ENCODE results near the gene CAMSAP1.

Gene CAMSAP1

GRCh38 chr9:135777623-135778177 is 129.6 kb downstream of the CAMSAP1 start:
- no peak overlapping the region for H2BK15ac ChIP-seq (ENCODE audit: low read depth, poor library complexity, severe bottlenecking)
- no peaks in the 10 kb centered on the region for H3K36me3 ChIP-seq (ENCODE audit: control insufficient read depth in 1 of 2, insufficient read depth in 2 of 2, low read depth in 1 of 2, low read length in 2 of 2)
- no peak overlapping the region for H3K4ac ChIP-seq (ENCODE audit: low read depth in 1 of 2, low read length in 2 of 2)
- peaks cover 2% of the 10 kb centered on the region for H3K4me1 ChIP-seq (ENCODE audit: control insufficient read depth, insufficient read depth, low read depth, low read length)
- no peak overlapping the region for H3K18ac ChIP-seq (ENCODE audit: low read depth in 1 of 2, low read length in 2 of 2)
- no peak overlapping the region for H3K14ac ChIP-seq (ENCODE audit: low read length in 2 of 2)
- H2BK5ac ChIP-seq (ENCODE audit: low read depth, low read length, poor library complexity, severe bottlenecking) = no peak overlapping the region
- no peak overlapping the region for H4K91ac ChIP-seq (ENCODE audit: low read length)
- H3K9me3 ChIP-seq (ENCODE audit: control insufficient read depth, low read length) = no peaks in the 10 kb centered on the region
- DNase-seq = no peak
- H3K27me3 ChIP-seq (ENCODE audit: control insufficient read depth in 1 of 2, insufficient read depth in 1 of 2, low read length in 2 of 2) = peaks cover 4 to 34% of the 10 kb centered on the region in 2 experiments
- H2BK120ac ChIP-seq (ENCODE audit: low read depth, low read length) = no peak overlapping the region
- no peak overlapping the region for H2AFZ ChIP-seq (ENCODE audit: low read depth, low read length)
- no peak overlapping the region for H3K27ac ChIP-seq (ENCODE audit: low read length, poor library complexity, severe bottlenecking)
- no peaks in the 10 kb centered on the region for H3K79me1 ChIP-seq (replicated peaks; ENCODE audit: low read length, poor library complexity, severe bottlenecking)
- no peak overlapping the region for H2AK5ac ChIP-seq (ENCODE audit: low read length, severe bottlenecking)
- no peak overlapping the region for H3K4me2 ChIP-seq (ENCODE audit: low read length, poor library complexity, severe bottlenecking)
- H3K4me3 ChIP-seq (ENCODE audit: insufficient read depth in 1 of 2, low read depth in 1 of 2, low read length in 2 of 2) = no peak overlapping the region
- no peak overlapping the region for H3K23ac ChIP-seq (ENCODE audit: low read length in 2 of 2)
- H2BK12ac ChIP-seq (ENCODE audit: low read length in 2 of 2) = no peak overlapping the region
- H3K9ac ChIP-seq (ENCODE audit: low read length) = no peak overlapping the region
- no peak overlapping the region for H4K8ac ChIP-seq (ENCODE audit: low read length)

DNA sequence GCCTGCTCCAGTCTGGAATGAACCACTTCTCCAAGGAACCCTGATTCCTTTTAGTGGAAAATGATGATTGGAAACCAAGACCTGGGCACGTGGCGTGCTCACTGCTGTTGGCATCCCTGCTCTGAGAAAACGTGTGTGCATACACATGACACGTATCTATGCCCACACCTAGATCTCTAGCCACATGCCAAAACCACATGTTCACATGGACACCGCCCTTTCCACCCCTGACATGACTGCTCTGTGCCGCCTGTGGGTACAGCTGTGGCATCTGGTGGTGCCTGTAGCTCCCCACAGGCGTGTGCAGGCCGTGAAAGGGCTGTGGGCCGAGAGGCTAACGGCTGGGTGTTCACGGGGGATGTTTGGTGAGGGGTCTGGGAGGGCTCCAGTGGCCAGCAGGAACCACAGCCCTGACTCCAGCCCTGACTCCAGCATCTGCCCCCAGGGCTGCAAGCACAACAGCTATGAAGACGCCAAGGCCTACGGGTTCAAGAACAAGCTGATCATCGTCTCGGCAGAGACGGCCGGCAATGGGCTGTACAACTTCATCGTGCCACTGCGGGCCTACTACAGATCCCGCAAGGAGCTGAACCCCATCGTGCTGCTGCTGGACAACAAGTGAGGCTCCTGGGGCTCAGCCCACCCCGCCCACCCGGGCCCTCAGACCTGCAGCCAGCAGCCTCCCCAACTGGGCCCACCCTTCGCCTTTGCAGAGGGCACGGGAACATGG is 130.3 kb downstream of the CAMSAP1 start:
- Histone ChIP-seq H2AK5ac (ENCODE audit: low read length, severe bottlenecking) (no peak overlapping the region), H2AFZ (ENCODE audit: low read depth, low read length) (no peak overlapping the region), H3K36me3 (ENCODE audit: control insufficient read depth in 1 of 2, insufficient read depth in 2 of 2, low read depth in 1 of 2, low read length in 2 of 2) (no peaks in the 10 kb centered on the region), H4K91ac (ENCODE audit: low read length) (no peak overlapping the region), H3K18ac (ENCODE audit: low read depth in 1 of 2, low read length in 2 of 2) (no peak overlapping the region), H3K14ac (ENCODE audit: low read length in 2 of 2) (no peak overlapping the region), H2BK12ac (ENCODE audit: low read length in 2 of 2) (no peak overlapping the region), H3K4me2 (ENCODE audit: low read length, poor library complexity, severe bottlenecking) (no peak overlapping the region), H3K23ac (ENCODE audit: low read length in 2 of 2) (no peak overlapping the region), H2BK5ac (ENCODE audit: low read depth, low read length, poor library complexity, severe bottlenecking) (no peak overlapping the region), H3K27ac (ENCODE audit: low read length, poor library complexity, severe bottlenecking) (no peak overlapping the region), H3K79me1 (replicated peaks; ENCODE audit: low read length, poor library complexity, severe bottlenecking) (no peaks in the 10 kb centered on the region), H3K9me3 (ENCODE audit: control insufficient read depth, low read length) (no peaks in the 10 kb centered on the region), H3K27me3 (ENCODE audit: control insufficient read depth in 1 of 2, insufficient read depth in 1 of 2, low read length in 2 of 2) (peaks cover 0 to 28% of the 10 kb centered on the region in 2 experiments), H3K4me3 (ENCODE audit: insufficient read depth in 1 of 2, low read depth in 1 of 2, low read length in 2 of 2) (no peak overlapping the region), H2BK15ac (ENCODE audit: low read depth, poor library complexity, severe bottlenecking) (no peak overlapping the region), H3K4me1 (ENCODE audit: control insufficient read depth, insufficient read depth, low read depth, low read length) (peaks cover 2% of the 10 kb centered on the region), H4K8ac (ENCODE audit: low read length) (no peak overlapping the region), H3K4ac (ENCODE audit: low read depth in 1 of 2, low read length in 2 of 2) (no peak overlapping the region), H3K9ac (ENCODE audit: low read length) (no peak overlapping the region), H2BK120ac (ENCODE audit: low read depth, low read length) (no peak overlapping the region)
- DNase-seq = no peak
- WGBS = 82% methylated on average over 25 of the region's 25 CpGs

GRCh38 chr9:135775911-135776310 is 131.4 kb downstream of the CAMSAP1 start:
- WGBS = 79% methylated on average over 4 of the region's 7 CpGs

GRCh38 chr9:135774794-135775525 is 132.4 kb downstream of the CAMSAP1 start:
- no peak overlapping the region for H2BK5ac ChIP-seq (ENCODE audit: low read depth, low read length, poor library complexity, severe bottlenecking)
- H3K23ac ChIP-seq (ENCODE audit: low read length in 2 of 2) = no peak overlapping the region
- peaks cover 0 to 9% of the 10 kb centered on the region in 2 experiments for H3K27me3 ChIP-seq (ENCODE audit: control insufficient read depth in 1 of 2, insufficient read depth in 1 of 2, low read length in 2 of 2)
- H3K18ac ChIP-seq (ENCODE audit: low read depth in 1 of 2, low read length in 2 of 2) = no peak overlapping the region
- H2AK5ac ChIP-seq (ENCODE audit: low read length, severe bottlenecking) = no peak overlapping the region
- H2BK12ac ChIP-seq (ENCODE audit: low read length in 2 of 2) = no peak overlapping the region
- peaks cover 2% of the 10 kb centered on the region for H3K4me1 ChIP-seq (ENCODE audit: control insufficient read depth, insufficient read depth, low read depth, low read length)
- H3K79me1 ChIP-seq (replicated peaks; ENCODE audit: low read length, poor library complexity, severe bottlenecking) = no peaks in the 10 kb centered on the region
- H4K91ac ChIP-seq (ENCODE audit: low read length) = no peak overlapping the region
- 89% methylated on average over 24 of the region's 24 CpGs for WGBS
- no peaks in the 10 kb centered on the region for H3K36me3 ChIP-seq (ENCODE audit: control insufficient read depth in 1 of 2, insufficient read depth in 2 of 2, low read depth in 1 of 2, low read length in 2 of 2)
- no peak overlapping the region for H2BK15ac ChIP-seq (ENCODE audit: low read depth, poor library complexity, severe bottlenecking)
- H3K27ac ChIP-seq (ENCODE audit: low read length, poor library complexity, severe bottlenecking) = no peak overlapping the region
- H2AFZ ChIP-seq (ENCODE audit: low read depth, low read length) = no peak overlapping the region
- H3K9me3 ChIP-seq (ENCODE audit: control insufficient read depth, low read length) = no peaks in the 10 kb centered on the region
- no peak overlapping the region for H3K9ac ChIP-seq (ENCODE audit: low read length)
- no peak overlapping the region for H3K14ac ChIP-seq (ENCODE audit: low read length in 2 of 2)
- H4K8ac ChIP-seq (ENCODE audit: low read length) = no peak overlapping the region
- no peak overlapping the region for H3K4me3 ChIP-seq (ENCODE audit: insufficient read depth in 1 of 2, low read depth in 1 of 2, low read length in 2 of 2)
- no peak overlapping the region for H3K4ac ChIP-seq (ENCODE audit: low read depth in 1 of 2, low read length in 2 of 2)
- H3K4me2 ChIP-seq (ENCODE audit: low read length, poor library complexity, severe bottlenecking) = no peak overlapping the region
- no peak for DNase-seq
- H2BK120ac ChIP-seq (ENCODE audit: low read depth, low read length) = no peak overlapping the region

More at GRCh38 chr9:135775911-135776310, 131.4 kb downstream of the CAMSAP1 start:
- Histone ChIP-seq H3K4me1 (ENCODE audit: control insufficient read depth, insufficient read depth, low read depth, low read length) (peaks cover 2% of the 10 kb centered on the region), H3K27me3 (ENCODE audit: control insufficient read depth in 1 of 2, insufficient read depth in 1 of 2, low read length in 2 of 2) (peaks cover 0 to 18% of the 10 kb centered on the region in 2 experiments), H2BK15ac (ENCODE audit: low read depth, poor library complexity, severe bottlenecking) (no peak overlapping the region), H3K18ac (ENCODE audit: low read depth in 1 of 2, low read length in 2 of 2) (no peak overlapping the region), H3K23ac (ENCODE audit: low read length in 2 of 2) (no peak overlapping the region), H4K8ac (ENCODE audit: low read length) (no peak overlapping the region), H2BK12ac (ENCODE audit: low read length in 2 of 2) (no peak overlapping the region), H3K36me3 (ENCODE audit: control insufficient read depth in 1 of 2, insufficient read depth in 2 of 2, low read depth in 1 of 2, low read length in 2 of 2) (no peaks in the 10 kb centered on the region), H2BK120ac (ENCODE audit: low read depth, low read length) (no peak overlapping the region), H3K9me3 (ENCODE audit: control insufficient read depth, low read length) (no peaks in the 10 kb centered on the region), H3K79me1 (replicated peaks; ENCODE audit: low read length, poor library complexity, severe bottlenecking) (no peaks in the 10 kb centered on the region), H3K4me3 (ENCODE audit: insufficient read depth in 1 of 2, low read depth in 1 of 2, low read length in 2 of 2) (no peak overlapping the region), H3K14ac (ENCODE audit: low read length in 2 of 2) (no peak overlapping the region), H2AK5ac (ENCODE audit: low read length, severe bottlenecking) (no peak overlapping the region), H4K91ac (ENCODE audit: low read length) (no peak overlapping the region), H3K27ac (ENCODE audit: low read length, poor library complexity, severe bottlenecking) (no peak overlapping the region), H3K4ac (ENCODE audit: low read depth in 1 of 2, low read length in 2 of 2) (no peak overlapping the region), H2BK5ac (ENCODE audit: low read depth, low read length, poor library complexity, severe bottlenecking) (no peak overlapping the region), H3K4me2 (ENCODE audit: low read length, poor library complexity, severe bottlenecking) (no peak overlapping the region), H3K9ac (ENCODE audit: low read length) (no peak overlapping the region), H2AFZ (ENCODE audit: low read depth, low read length) (no peak overlapping the region)
- no peak for DNase-seq
